Measurements from ENCODE around the gene RDX.

RDX gene

GRCh38 chr11:110182886-110183285 lies 113.5 kb downstream of the RDX start:
- no peaks in the 10 kb centered on the region for H3K27me3 ChIP-seq (ENCODE audit: insufficient read depth, low read length)
- no peak overlapping the region for H2AFZ ChIP-seq (ENCODE audit: low read length)
- H4K20me1 ChIP-seq (ENCODE audit: insufficient read depth, low read length): no peaks in the 10 kb centered on the region
- no peak overlapping the region for H3K4me2 ChIP-seq (ENCODE audit: low read length)
- no peaks in the 10 kb centered on the region for H3K36me3 ChIP-seq (ENCODE audit: insufficient read depth, low read length)
- no peak overlapping the region for H3K4me3 ChIP-seq (ENCODE audit: low read depth, low read length, poor library complexity, severe bottlenecking)
- TF ChIP-seq CTCF (IDR thresholded peaks at IDR 0.05; ENCODE audit: low read length) (no peak), EZH2 (IDR thresholded peaks at IDR 0.05; ENCODE audit: borderline replicate concordance, low read length) (no peak)
- H3K9me2 ChIP-seq (ENCODE audit: low read depth, low read length): no peaks in the 10 kb centered on the region
- no peaks in the 10 kb centered on the region for H3K4me1 ChIP-seq (ENCODE audit: insufficient read depth, low read length, severe bottlenecking)
- no peak overlapping the region for H3K27ac ChIP-seq (ENCODE audit: low read depth, low read length, poor library complexity, severe bottlenecking)
- no peaks in the 10 kb centered on the region for H3F3A ChIP-seq (ENCODE audit: insufficient read depth, low read length)
- H3K9me3 ChIP-seq (ENCODE audit: low read length): no peaks in the 10 kb centered on the region
- H3K79me2 ChIP-seq (ENCODE audit: insufficient read depth, low read length): no peaks in the 10 kb centered on the region
- H3K9ac ChIP-seq (ENCODE audit: low read length): no peak overlapping the region

- Histone ChIP-seq H3K9ac (ENCODE audit: low read length) (no peak overlapping the region), H3K36me3 (ENCODE audit: insufficient read depth, low read length) (no peaks in the 10 kb centered on the region), H3K27me3 (ENCODE audit: insufficient read depth, low read length) (no peaks in the 10 kb centered on the region), H3K4me2 (ENCODE audit: low read length) (no peak overlapping the region), H3K9me2 (ENCODE audit: low read depth, low read length) (no peaks in the 10 kb centered on the region), H3K27ac (ENCODE audit: low read depth, low read length, poor library complexity, severe bottlenecking) (no peak overlapping the region), H3K4me1 (ENCODE audit: insufficient read depth, low read length, severe bottlenecking) (no peaks in the 10 kb centered on the region), H3K79me2 (ENCODE audit: insufficient read depth, low read length) (no peaks in the 10 kb centered on the region), H2AFZ (ENCODE audit: low read length) (no peak overlapping the region), H4K20me1 (ENCODE audit: insufficient read depth, low read length) (no peaks in the 10 kb centered on the region), H3K9me3 (ENCODE audit: low read length) (no peaks in the 10 kb centered on the region), H3F3A (ENCODE audit: insufficient read depth, low read length) (no peaks in the 10 kb centered on the region), H3K4me3 (ENCODE audit: low read depth, low read length, poor library complexity, severe bottlenecking) (no peak overlapping the region)
- TF ChIP-seq EZH2 (IDR thresholded peaks at IDR 0.05; ENCODE audit: borderline replicate concordance, low read length) (no peak), CTCF (IDR thresholded peaks at IDR 0.05; ENCODE audit: low read length) (no peak)
Measured at GRCh38 chr11:110179064-110179463, 117.3 kb downstream of the RDX start.

GRCh38 chr11:110177086-110177456 lies 119.3 kb downstream of the RDX start:
- no peaks in the 10 kb centered on the region for H3K4me1 ChIP-seq (ENCODE audit: insufficient read depth, low read length, severe bottlenecking)
- no peaks in the 10 kb centered on the region for H3K79me2 ChIP-seq (ENCODE audit: insufficient read depth, low read length)
- no peaks in the 10 kb centered on the region for H3K9me2 ChIP-seq (ENCODE audit: low read depth, low read length)
- no peaks in the 10 kb centered on the region for H3F3A ChIP-seq (ENCODE audit: insufficient read depth, low read length)
- H3K4me3 ChIP-seq (ENCODE audit: low read depth, low read length, poor library complexity, severe bottlenecking): no peak overlapping the region
- TF ChIP-seq CTCF (IDR thresholded peaks at IDR 0.05; ENCODE audit: low read length): no peak
- no peak for TF ChIP-seq EZH2 (IDR thresholded peaks at IDR 0.05; ENCODE audit: borderline replicate concordance, low read length)
- H3K9me3 ChIP-seq (ENCODE audit: low read length): no peaks in the 10 kb centered on the region
- H3K27ac ChIP-seq (ENCODE audit: low read depth, low read length, poor library complexity, severe bottlenecking): no peak overlapping the region
- no peaks in the 10 kb centered on the region for H4K20me1 ChIP-seq (ENCODE audit: insufficient read depth, low read length)
- no peaks in the 10 kb centered on the region for H3K36me3 ChIP-seq (ENCODE audit: insufficient read depth, low read length)
- H3K4me2 ChIP-seq (ENCODE audit: low read length): no peak overlapping the region
- H3K27me3 ChIP-seq (ENCODE audit: insufficient read depth, low read length): no peaks in the 10 kb centered on the region
- H3K9ac ChIP-seq (ENCODE audit: low read length): no peak overlapping the region
- no peak overlapping the region for H2AFZ ChIP-seq (ENCODE audit: low read length)

All from OCI-LY1 (cell line).